HT-29 (cell line): ENCODE data around the gene PHOX2A. TPM values are rescaled to one million over a fixed set of nuclear protein-coding genes. Genes with fewer than 3 reads are reported as not detected.
"Not testable (repeated sequence)": the region's sequence is repeated elsewhere in the genome, so short reads cannot be mapped to it uniquely, and the experiment has no call there.

Experiments used
- DNase-seq: peaks from one replicate; pipeline ENCODE4 v3.0.0-alpha.2; 2015; ENCODE audit warnings: low spot score
- total RNA-seq: library from RNA; depleted of rRNA; stranded (reverse); fragments of >200 nt; shearing (Covaris generic); gene quantifications from 2 replicates; pipeline ENCODE4 v1.2.3, GENCODE V29; 2014; rRNA removed

The PHOX2A gene
- total RNA-seq: not detected in 2 replicates

DNA sequence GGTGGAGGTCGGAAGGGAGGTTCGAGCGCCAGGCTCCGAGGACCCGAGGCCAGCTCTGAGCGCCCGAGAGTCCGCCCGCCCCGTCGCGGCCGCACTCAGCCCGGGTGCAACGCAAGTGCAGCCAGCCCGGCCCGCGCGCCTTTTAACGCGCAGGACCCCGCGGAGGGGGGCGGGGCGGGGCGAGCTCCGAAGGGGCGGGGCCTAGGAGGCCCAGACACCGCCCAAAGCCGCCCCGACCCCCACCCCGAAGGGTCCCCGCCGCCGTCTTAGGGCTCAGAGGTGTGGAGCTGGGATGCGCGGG, at the start of gene PHOX2A:
Gene PHOX2A, minus strand, starts transcription at position 117 of the 301 bp plus-strand sequence. CDS start 172 bp downstream, outside the sequence.
- DNase-seq: no peak

DNA sequence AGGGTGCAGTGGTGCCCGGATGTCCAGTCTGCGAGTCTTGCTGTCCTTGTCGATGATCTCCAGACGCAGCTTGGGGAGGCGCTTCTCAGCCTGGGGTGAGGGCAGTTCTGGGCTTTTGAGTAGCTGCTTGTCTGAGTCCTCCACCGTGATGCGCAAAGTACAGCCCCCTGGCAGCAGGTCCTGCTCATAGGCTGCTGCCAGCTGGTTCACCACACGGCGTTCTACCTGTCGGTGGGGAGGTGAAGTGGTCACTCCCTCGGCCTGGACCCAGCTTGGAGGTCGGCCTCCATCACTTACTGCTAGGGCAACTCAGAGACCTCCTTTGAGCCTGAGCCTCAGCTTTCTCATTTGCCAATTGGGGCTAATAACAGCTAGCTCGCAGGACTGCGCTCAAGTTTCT, 49.4 kb upstream of the PHOX2A start:
- no peak for DNase-seq

DNA sequence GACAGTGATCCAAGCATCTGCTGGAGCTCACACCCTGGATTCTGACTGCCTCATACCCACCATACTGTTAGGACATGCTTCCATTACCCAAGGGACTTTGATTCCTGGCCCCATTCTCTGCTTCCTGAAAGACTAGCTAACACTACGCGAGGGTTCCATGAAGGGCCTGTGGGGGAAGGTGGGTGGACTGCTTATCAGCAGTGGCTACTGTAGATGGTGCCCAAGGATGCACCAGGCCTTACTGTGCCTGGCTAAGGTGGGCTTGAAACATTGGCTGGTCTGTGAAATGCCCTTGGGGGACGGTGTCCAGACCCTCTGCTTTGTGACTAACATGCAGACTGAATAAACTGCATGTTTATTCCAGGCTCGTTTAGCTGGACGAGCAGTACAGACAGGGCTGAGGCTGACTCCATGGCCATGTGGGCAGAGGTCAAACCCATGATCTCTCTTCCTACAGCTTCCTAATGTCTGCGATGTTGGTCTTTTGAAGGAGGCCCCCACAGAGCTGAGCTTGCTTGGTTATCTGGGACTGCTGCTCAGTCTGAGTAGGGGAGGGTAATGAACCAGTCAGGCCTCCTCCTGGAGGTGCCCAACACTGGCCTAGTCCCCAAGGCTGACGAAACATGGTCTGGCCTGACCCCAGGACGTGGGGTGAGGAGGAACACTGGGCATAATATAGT, 48.3 kb upstream of the PHOX2A start:
- no peak for DNase-seq

DNA sequence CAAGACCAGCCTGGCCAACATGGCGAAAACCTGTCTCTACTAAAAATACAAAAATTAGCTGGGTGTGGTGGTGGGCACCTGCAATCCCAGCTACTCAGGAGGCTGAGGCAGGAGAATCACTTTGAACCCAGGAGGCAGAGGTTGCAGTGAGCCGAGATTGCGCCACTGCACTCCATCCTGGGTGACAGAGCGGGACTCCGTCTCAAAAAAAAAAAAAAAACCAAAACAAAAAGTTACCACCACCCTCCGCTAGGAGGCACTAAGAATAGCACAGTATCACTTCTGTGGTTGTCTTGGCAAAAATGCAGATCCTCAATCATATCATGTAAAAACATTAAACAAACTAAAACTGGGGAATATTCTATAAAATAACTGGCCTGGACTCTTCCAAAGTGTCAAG, 46.8 kb upstream of the PHOX2A start:
- DNase-seq: peak; percentile 34

DNA sequence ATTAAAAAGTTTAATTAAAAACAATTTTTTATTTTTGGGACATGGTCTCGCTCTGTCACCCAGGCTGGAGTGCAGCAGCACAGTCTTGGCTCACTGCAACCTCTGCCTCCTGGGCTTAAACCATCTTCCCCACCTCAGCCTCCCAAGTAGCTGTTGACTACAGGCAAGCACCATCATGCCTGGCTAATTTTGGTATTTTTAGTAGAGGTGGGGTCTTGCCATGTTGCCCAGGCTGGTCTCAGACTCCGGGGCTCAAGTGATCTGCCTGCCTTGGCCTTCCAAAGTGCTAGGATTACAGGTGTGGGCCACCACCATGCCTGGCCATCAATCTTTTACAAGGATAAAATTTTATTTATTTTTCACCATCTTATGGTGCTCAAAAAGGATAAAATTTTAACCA, 43.3 kb upstream of the PHOX2A start:
- DNase-seq: no peak

DNA sequence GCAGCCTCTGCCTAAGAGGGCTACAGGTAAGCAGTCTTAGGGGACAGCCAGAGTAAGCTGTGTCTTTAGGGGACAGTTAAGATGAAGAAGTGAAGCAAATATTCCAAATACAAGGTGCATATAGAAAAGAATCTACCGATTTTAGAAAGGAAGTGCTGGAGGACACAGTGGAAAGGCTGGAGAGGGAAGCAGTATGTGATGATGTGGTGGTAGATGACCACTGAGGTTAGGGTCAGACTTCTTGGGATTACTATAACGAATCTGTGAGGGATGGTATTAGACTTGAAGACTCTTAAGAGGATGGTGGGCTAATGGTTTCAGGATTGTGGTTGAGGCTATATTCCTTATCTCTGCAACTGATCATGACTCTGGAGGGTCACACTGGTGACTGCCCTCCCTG, 40.0 kb upstream of the PHOX2A start:
- DNase-seq: no peak

DNA sequence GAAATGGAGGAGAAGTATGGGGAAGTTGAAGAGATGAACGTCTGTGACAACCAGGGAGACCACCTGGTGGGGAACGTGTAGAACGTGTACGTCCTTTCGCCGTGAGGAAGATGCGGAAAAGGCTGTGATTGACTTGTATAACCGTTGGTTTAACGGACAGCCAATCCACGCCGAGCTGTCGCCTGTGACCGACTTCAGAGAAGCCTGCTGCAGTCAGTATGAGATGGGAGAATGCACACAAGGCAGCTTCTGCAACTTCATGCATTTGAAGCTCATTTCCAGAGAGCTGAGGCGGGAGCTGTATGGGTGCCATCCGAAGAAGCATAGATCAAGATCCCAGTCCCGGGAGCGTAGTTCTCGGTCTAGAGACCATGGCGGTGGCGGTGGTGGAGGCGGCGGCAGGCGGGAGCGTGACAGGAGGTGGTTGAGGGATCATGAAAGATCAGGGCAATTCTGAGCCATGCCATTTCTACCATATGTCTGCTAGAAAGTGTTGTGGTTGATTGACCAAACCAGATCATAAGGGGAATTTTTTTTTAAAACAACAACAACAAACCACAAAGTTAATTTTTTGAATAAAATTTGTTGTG, 36.8 kb upstream of the PHOX2A start:
- DNase-seq: no peak

DNA sequence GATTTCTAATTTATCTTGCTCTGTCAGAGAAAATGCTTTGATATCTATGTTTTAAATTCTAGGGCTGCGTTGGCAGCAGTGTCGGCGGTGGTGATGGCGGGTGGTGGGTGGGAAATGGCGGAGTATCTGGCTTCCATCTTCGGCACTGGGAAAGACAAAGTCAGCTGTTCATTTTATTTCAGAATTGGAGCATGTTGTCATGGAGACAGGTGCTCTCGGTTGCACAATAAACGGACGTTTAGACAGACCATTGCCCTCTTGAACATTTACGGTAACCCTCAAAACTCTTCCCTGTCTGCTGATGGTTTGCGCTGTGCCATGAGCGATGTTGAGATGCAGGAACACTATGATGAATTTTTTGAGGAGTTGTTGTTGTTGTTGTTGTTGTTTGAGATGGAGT, 36.1 kb upstream of the PHOX2A start:
- DNase-seq: no peak

DNA sequence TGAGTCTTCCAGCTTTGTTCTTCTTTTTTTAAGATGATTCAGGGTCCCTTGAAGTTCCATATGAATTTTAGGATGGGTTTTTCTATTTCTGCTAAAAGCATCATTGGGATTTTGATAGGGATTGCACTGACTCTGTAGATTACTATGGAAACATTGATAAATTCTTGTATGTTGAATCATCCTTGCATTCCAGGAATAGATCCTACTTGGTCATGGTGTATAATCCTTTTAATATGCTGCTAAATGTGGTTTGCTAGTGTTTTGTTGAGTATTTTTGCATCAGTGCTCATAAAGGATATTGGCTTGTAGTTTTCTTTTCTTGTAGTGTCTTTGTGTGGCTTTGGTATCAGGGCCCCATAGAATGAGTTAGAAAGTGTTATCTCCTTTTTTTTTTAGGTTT, 34.9 kb upstream of the PHOX2A start:
- no peak for DNase-seq

DNA sequence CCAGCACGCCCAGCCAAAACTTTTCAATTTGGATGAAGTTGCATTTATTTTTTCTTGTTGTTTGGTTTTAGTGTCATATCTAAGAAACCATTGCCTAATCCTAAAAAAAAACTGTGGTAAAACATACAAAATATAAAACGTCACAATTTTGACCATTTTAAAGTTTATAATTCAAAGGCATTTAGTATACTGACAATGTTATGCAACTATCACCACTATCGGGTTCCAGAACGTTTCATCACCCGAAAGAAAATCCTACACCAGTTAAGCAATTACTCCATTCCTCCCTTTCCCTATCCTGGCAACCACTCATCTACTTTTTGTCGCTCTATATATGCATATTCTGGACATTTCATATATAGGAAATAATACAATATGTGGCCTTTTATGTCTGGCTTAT, 30.5 kb upstream of the PHOX2A start:
- no peak for DNase-seq

DNA sequence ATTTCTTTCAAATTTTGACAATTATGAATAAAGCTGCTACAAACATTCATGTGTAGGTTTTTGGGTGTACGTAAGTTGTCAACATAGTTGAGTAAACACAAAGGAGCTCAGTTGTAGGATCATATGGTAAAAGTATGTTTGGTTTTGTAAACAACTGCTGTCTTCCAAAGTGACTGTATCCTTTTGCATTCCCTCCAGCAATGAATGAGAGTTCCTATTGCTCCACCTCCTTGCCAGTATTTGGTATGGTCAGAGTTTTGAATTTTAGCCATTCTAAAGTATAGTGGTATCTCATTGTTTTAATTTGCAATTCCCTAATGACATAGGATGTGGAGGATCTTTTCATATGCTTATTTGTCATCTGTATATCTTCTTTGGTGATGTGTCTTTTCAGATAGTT, 28.0 kb upstream of the PHOX2A start:
- DNase-seq: no peak

DNA sequence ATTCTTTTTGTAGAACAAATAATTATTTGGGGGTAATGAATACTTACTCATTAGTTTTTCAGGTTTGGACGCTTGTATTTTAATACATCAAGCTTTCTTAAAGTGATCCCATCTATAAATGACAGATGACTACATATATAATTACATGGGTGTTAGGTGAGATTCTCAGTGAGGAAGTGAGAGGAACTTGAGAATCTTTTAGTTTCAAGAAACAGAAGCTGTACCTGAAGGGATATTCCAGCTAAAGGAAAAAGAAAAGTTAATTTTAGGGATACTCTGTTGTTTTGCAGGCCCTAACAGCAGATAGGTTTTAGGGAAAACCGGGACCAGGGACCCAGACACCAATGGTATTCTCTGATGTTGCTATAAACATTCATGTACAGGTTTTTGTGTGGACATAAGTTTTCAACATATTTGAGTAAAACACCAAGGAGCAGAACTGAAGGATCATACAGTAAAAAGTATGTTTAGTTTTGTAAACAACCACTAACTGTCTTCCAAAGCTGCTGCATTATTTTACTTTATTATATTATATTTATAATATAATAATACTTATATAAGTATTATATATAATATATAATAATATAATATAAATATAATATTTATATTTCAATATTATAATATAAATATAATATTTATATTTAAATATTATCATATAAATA, 24.1 kb upstream of the PHOX2A start:
- DNase-seq: no peak

DNA sequence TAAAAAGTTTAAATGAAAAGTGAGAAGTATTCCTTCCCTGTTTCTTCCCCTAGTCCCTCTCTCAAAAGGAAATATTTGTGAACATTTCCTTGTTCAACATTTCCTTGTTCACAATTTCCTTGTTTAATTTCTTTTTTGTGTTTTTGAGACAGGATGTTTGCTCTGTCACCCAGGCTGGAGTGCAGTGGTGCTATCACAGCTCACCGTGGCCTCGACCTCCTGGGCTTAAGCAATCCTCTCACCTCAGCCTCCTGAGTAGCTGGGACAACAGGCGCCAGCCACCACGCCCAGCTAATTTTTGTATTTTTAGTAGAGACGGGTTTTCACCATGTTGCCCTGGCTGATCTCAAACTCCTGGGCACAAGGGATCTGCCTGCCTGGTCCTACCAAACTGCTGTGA, 23.0 kb upstream of the PHOX2A start:
- not testable (repeated sequence) for DNase-seq

DNA sequence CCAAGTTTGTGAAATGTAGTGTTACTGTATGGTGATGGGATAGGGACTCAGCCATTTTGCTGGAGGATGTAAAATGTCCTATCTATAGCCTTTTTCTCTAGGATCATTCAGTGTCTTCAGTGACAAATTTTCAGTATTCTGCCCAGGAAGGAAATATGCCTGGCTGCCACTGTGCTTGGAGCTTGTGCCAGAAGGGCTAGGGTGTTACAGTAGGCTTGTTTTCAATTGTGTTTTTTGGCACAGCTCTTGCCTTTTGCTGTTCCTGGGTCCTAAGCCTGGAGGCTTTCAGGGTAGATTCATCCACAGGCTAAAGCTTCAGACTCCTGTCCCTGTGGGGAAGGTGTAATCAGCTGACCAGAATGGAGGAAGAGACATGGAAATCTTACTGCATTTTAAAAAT, 22.0 kb upstream of the PHOX2A start:
- no peak for DNase-seq

DNA sequence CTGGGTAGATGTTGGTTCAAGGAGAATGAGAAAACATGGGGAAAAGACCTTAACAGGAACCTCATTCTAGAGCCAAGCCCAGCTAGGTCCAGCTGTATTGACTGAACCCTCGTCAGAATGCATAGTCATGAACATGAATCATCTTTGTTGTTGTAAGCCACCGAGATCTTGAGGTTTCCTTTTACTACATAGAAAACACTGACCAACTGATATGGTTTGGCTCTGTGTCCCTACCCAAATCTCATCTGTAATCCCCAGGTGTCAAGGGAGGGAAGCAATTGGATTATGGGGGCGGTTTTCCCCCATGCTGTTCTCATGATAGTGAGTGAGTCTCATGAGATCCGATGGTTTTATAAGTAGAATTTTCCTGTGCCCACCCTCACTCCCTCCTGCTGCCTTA, 19.4 kb upstream of the PHOX2A start:
- DNase-seq: no peak

DNA sequence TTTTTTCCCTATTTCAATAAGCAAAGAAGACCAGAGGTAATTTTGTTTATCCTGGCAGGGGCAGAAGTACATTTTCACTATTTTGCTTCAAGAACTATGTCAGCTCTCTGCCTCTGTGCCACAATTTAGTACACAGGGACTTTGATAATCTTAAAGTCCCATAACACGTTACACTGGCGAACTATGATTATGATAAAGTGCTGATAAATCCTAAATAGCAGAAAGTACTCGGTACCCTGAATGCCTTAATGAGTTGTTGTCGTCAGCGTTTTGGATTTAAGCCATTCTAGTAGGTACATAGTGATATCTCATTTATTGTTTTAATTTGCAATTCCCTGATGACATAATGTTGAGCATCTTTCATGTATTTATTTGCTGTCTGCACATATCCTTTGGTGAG, 16.6 kb upstream of the PHOX2A start:
- no peak for DNase-seq

DNA sequence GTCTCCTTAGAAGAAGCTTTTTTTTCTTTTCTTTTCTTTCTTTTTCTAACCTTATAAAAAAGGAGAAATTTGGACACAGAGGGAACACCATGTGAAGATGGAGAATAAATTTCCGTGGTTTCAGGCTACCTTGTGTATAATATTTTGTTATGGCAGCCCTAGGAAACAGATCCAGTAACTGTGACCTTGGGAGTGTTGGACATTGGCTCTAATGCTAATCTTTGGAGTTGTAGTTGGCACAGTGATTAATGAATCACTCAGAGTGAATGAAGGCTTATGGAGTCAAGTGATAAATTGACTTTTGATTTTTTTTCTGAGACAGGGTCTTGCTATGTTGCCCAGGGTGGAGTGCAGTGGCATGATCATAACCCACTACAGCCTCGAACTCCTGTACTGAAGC, 15.5 kb upstream of the PHOX2A start:
- DNase-seq: no peak

DNA sequence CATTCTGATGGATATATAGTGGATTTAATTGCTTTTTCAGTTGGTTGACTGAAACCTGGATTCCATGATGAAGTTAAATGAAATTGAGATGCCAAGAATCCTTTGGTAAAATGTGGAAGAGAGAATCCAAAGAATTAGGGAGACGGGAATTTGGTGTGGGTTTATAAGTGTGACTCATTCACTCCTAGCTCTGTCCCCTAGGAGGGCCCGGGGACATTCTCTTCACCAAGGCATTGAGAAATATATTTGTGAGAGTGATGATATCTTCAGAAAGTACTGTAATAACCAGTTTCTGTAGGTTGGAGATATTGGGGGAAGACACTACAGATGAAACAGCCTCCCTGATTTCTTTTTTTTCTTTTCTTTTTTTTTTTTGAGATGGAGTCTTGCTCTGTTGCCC, 13.6 kb upstream of the PHOX2A start:
- no peak for DNase-seq

DNA sequence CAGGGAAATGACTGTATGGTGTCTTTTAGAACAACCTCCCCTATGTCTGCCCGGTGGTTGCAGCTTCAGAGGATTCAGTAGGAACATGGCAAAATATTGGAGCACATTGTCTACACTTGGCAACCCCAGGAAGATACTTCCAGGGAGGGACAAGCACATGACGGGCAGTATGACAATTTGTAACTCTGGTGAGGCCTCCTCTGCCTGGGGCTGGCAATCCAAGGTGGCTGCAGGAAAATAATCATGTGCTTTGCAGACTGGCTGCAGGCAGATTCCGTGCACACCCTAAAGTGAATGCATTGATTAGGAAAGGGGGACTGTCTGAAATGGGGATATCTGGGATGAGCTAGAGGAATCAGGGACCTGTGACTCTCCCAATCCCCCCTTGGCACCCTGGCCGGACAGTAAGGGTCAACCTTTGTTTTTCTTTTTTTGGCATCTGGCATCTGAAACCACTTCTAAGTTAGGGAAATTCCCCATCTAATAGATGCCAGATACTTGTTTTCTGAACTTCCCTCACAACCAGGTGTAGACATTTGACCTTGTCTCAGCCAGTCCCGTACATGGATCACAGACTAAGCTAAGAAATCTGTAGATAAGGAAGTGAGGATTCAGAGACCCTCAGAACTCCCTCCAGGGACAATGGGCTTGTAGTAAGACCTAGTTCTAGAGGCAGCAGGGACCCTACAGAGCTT, 10.5 kb upstream of the PHOX2A start:
- no peak for DNase-seq

DNA sequence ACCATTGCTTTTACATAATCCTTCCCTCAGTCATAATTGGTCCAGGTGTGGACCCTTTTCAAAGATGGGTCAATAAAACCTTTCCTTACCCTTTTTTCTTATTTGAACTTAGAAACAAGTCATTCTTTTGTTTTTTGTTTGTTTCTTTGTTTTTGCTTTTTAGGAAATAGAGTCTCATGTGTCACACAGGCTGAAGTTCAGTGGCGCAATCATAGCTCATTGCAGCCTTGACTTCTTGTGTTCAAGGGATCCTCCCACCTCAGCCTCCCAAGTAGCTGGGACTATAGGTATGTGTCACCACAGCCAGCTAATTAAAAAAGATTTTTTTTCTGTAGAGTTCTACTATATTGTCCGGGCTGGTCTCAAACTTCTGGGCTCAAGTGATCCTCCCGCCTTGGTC, 9.4 kb upstream of the PHOX2A start:
- no peak for DNase-seq

DNA sequence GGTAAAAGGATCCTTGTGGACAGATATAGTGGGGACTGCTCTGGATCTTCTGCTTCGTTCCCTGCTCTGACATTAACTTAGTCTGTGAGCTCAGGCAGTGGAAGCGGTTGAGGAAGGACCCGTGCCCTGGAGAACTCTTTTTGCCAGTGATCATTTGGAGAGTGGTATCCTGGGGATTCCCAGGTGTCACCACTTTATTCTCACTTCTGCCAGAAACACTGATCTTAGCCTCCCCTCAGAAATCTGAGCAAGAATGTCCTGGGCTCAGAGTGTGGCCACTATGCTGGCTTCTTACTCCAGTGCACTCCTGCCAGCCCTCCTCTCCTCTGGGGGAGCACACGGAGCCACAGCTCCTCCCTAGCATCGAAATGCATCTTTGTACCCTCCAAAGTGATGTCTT, 7.6 kb upstream of the PHOX2A start:
- DNase-seq: no peak

DNA sequence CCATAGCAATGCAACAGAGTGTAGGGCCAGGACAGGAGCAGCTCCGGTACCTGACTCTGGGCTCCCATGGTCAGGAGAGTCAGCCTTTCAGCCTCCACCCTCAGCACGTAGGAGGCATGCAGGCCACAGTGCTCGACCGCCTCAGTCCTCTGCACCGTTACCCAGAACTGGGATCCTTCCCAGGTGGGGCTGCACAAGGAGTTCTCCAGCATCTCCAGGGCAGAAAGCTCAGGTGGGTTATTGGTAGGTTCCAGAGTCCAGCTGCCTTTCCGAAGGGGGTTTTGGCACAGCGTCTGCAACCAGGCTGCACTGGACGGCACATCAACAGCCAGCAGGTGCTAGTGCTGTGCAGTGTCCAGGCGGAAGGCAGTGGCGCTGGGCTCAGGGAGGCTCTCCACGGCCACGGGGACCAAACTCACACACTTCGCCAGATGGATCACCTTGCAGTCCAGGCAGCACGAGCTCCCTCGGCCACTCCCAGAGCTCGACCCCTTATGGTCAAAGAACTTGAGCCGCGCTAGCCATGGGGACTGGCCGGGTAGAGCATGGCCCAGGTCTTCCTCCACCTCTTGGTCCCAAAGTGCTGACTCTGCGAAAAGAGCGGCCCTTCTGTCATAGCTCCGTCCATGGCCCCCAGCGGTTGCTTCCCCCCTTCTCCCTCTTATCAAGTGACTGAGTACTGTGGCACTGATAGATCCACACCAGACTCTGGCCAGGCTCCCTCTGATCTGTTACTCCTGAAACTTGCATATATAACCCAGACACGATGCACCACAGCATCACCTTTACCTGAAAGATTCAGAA, 6.9 kb upstream of the PHOX2A start:
- DNase-seq: no peak
